ENCODE measurements around the gene AP4B1. TPM values are rescaled to one million over a fixed set of nuclear protein-coding genes. Genes with fewer than 3 reads are reported as not detected.

The AP4B1 gene
- total RNA-seq, 1 donor from 2014 or later = 3.2 TPM

GRCh38 chr1:113874012-113874879 is 30.4 kb downstream of the AP4B1 start:
- H3K27ac ChIP-seq = no peak overlapping the region
- DNase-seq (ENCODE audit: low spot score in 2 of 2) = no peak
- no peaks in the 10 kb centered on the region for H3K4me1 ChIP-seq
- intact Hi-C loops (cut with DNase I) = no loop called here
- no peak for TF ChIP-seq CTCF (IDR thresholded peaks at IDR 0.05)
- H3K27me3 ChIP-seq = no peaks in the 10 kb centered on the region
- no peaks in the 10 kb centered on the region for H3K9me3 ChIP-seq
- H3K4me3 ChIP-seq = no peak overlapping the region
- H3K36me3 ChIP-seq = no peaks in the 10 kb centered on the region

DNA sequence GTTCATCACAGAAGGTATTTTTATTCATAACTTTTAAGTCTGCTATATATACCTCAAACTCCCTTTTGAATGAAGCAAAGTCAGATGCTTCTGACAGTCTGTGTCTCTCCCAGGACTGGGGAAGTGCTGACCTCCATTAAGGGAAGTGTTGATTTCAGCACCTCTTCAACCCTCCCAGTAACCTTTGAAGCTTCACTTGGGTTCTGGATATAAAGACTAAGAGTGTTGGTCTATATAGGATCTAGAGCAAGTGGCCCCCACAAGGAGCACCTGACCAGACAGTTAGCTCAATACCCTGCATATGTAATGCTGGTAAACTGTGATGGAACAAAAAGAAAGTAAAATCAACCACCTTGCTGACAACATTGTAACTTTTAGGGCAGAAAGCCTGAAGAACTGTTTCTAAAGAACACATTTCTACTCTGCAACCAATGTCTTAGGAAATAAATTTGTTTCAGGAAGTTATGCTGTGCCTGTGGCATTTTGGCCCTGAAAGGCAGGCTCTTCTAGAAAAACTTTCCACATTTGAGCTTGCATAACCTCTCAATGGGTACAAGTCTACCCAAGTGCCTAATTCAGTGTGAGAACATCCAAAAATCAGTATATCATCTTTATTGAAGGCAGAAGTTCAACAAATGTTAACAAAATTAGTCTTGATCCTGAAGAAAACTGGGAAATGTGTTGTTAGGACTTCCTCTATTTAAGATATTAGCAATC is 32.2 kb downstream of the AP4B1 start:
- H3K36me3 ChIP-seq = no peaks in the 10 kb centered on the region
- DNase-seq (ENCODE audit: low spot score in 2 of 2) = no peak
- no peak overlapping the region for H3K4me3 ChIP-seq
- no peaks in the 10 kb centered on the region for H3K4me1 ChIP-seq
- intact Hi-C loops (cut with DNase I) = no loop called here
- H3K27ac ChIP-seq = peak overlapping the region; percentile 35 to 56
- H3K27me3 ChIP-seq = no peaks in the 10 kb centered on the region
- H3K9me3 ChIP-seq = no peaks in the 10 kb centered on the region
- TF ChIP-seq CTCF (IDR thresholded peaks at IDR 0.05) = no peak

DNA sequence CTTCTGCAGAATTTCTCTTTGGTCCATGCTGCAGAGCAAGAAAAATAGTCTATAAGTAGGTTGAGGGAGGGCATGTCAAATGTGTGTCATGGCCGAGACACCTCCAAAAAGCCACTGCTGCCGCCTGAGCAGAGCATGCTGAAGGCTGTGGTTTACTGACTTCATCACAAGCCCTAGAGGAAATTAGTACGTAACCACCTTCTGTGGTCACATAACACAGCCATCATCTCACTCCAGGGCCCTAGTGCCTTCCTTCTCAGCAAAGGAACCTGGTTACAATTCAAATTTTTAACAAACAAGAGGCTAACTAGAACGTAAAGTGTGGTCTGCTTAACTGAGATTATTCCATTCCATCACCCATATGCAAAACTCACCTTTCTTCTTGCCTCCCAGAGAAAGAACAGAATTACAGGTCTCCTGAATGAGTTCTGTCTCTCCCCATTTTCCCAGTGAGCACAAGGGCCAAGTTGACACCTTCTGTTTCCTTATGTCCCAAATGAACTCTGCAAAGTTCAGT is 32.9 kb downstream of the AP4B1 start, which contains the start of gene PTPN22:
TSS of gene PTPN22 (minus strand) at position 116 of the 517 bp plus-strand sequence.
- no peaks in the 10 kb centered on the region for H3K9me3 ChIP-seq
- H3K27ac ChIP-seq = peak within 1 kb of the TSS; percentile 35 to 56
- DNase-seq (ENCODE audit: low spot score in 2 of 2) = peak; percentile 34 to 74
- no peaks in the 10 kb centered on the region for H3K27me3 ChIP-seq
- no peaks in the 10 kb centered on the region for H3K4me1 ChIP-seq
- H3K4me3 ChIP-seq = peak within 1 kb of the TSS in 1 of 2 donors; percentile 26
- TF ChIP-seq CTCF (IDR thresholded peaks at IDR 0.05) = no peak
- no peaks in the 10 kb centered on the region for H3K36me3 ChIP-seq
- intact Hi-C loops (cut with DNase I) = no loop called here

DNA sequence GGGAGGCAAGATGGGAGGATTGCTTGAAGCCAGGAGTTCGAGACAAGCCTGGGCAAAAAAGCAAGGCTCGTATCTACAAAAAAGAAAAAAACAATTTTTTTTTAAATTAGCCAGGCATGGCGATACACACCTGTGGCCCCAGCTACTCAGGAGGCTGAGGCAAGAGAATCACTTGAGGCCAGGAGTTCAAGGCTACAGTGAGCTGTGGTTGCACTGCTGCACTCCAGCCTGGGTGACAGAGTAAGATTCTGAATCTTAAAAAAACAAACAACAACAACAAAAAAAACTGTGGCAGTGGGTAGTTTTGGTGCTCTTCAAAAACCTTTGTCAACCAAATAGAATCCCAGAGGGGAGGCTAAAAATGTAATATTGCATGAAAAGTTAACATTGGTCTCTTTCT is 33.8 kb downstream of the AP4B1 start:
- TF ChIP-seq CTCF (IDR thresholded peaks at IDR 0.05) = no peak
- no peak overlapping the region for H3K27ac ChIP-seq
- no peaks in the 10 kb centered on the region for H3K4me1 ChIP-seq
- no peaks in the 10 kb centered on the region for H3K9me3 ChIP-seq
- no peak for DNase-seq (ENCODE audit: low spot score in 2 of 2)
- no peaks in the 10 kb centered on the region for H3K36me3 ChIP-seq
- H3K4me3 ChIP-seq = peak overlapping the region in 1 of 2 donors; percentile 26
- intact Hi-C loops (cut with DNase I) = no loop called here
- H3K27me3 ChIP-seq = no peaks in the 10 kb centered on the region

- H3K9me3 ChIP-seq = no peaks in the 10 kb centered on the region
- no peak overlapping the region for H3K4me3 ChIP-seq
- H3K27ac ChIP-seq = no peak overlapping the region
- intact Hi-C loops (cut with DNase I) = no loop called here
- DNase-seq (ENCODE audit: low spot score in 2 of 2) = no peak
- no peaks in the 10 kb centered on the region for H3K36me3 ChIP-seq
- no peaks in the 10 kb centered on the region for H3K4me1 ChIP-seq
- no peak for TF ChIP-seq CTCF (IDR thresholded peaks at IDR 0.05)
- no peaks in the 10 kb centered on the region for H3K27me3 ChIP-seq
Observed at GRCh38 chr1:113868387-113869083, 36.1 kb downstream of the AP4B1 start.
